HCT116 (cell line): ENCODE results near the gene NAPA.

Experiments
- EGR1 ChIP-seq: IDR thresholded peaks from 2 replicates; pipeline ENCODE4 v1.6.1; 2012; ENCODE audit warnings: low read depth
- JUND ChIP-seq: IDR thresholded peaks from 2 replicates; pipeline ENCODE4 v1.6.1; 2012
- POLR2A ChIP-seq: IDR thresholded peaks from 2 replicates; pipeline ENCODE4 v1.7.0; 2011; ENCODE audit warnings: borderline replicate concordance; ENCODE audit not compliant: insufficient read depth, insufficient read length; ENCODE audit errors: extremely low read depth
- POLR2AphosphoS5 ChIP-seq: IDR thresholded peaks from 2 replicates; pipeline ENCODE4 v1.6.1; 2011; ENCODE audit warnings: mild to moderate bottlenecking, low read depth, low read length, moderate library complexity
- TCF7L2 ChIP-seq: IDR thresholded peaks from 2 replicates; pipeline ENCODE4 v1.7.0; 2011; ENCODE audit warnings: borderline replicate concordance, inconsistent platforms; ENCODE audit not compliant: insufficient read depth, insufficient read length; ENCODE audit errors: extremely low read depth
- YY1 ChIP-seq: IDR thresholded peaks from 2 replicates; pipeline ENCODE4 v1.6.1; 2011; ENCODE audit warnings: low read length, low read depth, moderate library complexity, mild to moderate bottlenecking; ENCODE audit not compliant: insufficient replicate concordance; ENCODE audit errors: extremely low read depth
- ZFX ChIP-seq: fragments of 450-650 bp; IDR thresholded peaks from 2 replicates; pipeline ENCODE4 v1.6.1; 2017
- TF ChIP-seq, protein P1 (sequence below): IDR thresholded peaks from 2 replicates; pipeline ENCODE4 v1.6.1; 2012
- TF ChIP-seq, protein P2 (sequence below), 3 experiments: fragments of 200-600 bp in 1 of 3; sonication (generic) in 1 of 3; IDR thresholded peaks in 2 of 3; conservative IDR thresholded peaks in 1 of 3; 2 replicates each; pipeline ENCODE4 v1.5.1; 2012 to 2017; ENCODE audit warnings: low read depth in 2 of 3, low read length in 2 of 3, antibody characterized with exemption in 1 of 3, borderline replicate concordance in 1 of 3, control low read depth in 1 of 3, mild to moderate bottlenecking in 1 of 3, mixed read lengths in 1 of 3, mixed run types in 1 of 3, moderate library complexity in 1 of 3; ENCODE audit not compliant: insufficient read depth in 1 of 3

- TF ChIP-seq JUND, result no peak
- TF ChIP-seq, protein P1, sequence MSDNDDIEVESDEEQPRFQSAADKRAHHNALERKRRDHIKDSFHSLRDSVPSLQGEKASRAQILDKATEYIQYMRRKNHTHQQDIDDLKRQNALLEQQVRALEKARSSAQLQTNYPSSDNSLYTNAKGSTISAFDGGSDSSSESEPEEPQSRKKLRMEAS, result no peak
- TF ChIP-seq, protein P2, sequence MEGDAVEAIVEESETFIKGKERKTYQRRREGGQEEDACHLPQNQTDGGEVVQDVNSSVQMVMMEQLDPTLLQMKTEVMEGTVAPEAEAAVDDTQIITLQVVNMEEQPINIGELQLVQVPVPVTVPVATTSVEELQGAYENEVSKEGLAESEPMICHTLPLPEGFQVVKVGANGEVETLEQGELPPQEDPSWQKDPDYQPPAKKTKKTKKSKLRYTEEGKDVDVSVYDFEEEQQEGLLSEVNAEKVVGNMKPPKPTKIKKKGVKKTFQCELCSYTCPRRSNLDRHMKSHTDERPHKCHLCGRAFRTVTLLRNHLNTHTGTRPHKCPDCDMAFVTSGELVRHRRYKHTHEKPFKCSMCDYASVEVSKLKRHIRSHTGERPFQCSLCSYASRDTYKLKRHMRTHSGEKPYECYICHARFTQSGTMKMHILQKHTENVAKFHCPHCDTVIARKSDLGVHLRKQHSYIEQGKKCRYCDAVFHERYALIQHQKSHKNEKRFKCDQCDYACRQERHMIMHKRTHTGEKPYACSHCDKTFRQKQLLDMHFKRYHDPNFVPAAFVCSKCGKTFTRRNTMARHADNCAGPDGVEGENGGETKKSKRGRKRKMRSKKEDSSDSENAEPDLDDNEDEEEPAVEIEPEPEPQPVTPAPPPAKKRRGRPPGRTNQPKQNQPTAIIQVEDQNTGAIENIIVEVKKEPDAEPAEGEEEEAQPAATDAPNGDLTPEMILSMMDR (IDR thresholded peaks at IDR 0.05 in 2 of 3, conservative IDR thresholded peaks at IDR 0.05 in 1 of 3; ENCODE audit: borderline replicate concordance in 1 of 3, insufficient read depth in 1 of 3, low read depth in 2 of 3, low read length in 2 of 3), result no peak
- TF ChIP-seq YY1, result no peak
- no peak for TF ChIP-seq TCF7L2
- no peak for TF ChIP-seq POLR2A
- no peak for TF ChIP-seq EGR1
- TF ChIP-seq POLR2AphosphoS5, result no peak
- no peak for TF ChIP-seq ZFX
These were observed 6.8 kb upstream of the NAPA start for GRCh38 chr19:47521473-47522180.
